HEK293 (cell line): ENCODE measurements around the gene ANKRD39.
A peak's percentile ranks its signal among the peaks of the same experiment; 100 is the strongest.

Source experiments
- CTCF ChIA-PET: fragments of 350-600 bp; formaldehyde crosslinking; extraction: SDS; loops from one replicate; lab custom pipeline; 2021; ENCODE audit warnings: antibody characterized with exemption; lab: Yijun Ruan, JAX
- POLR2A ChIA-PET: fragments of 300-600 bp; formaldehyde crosslinking; extraction: SDS; loops from one replicate; lab custom pipeline; 2020; ENCODE audit warnings: antibody characterized with exemption, inconsistent platforms; lab: Yijun Ruan, JAX
- H3K27ac ChIP-seq: fragments of 200-500 bp; sonication (Bioruptor generic); 2 replicates; pipeline ENCODE4 v1.5.1; 2014; ENCODE audit warnings: low read depth, low read length, control low read depth, inconsistent platforms; ENCODE audit errors: extremely low read depth
- H3K36me3 ChIP-seq, 2 experiments: fragments of 200-500 bp in 1 of 2; sonication (Bioruptor generic) in 1 of 2; 1 replicate in 1 of 2; 2 replicates in 1 of 2; pipeline ENCODE4 v1.5.1; 2014 to 2017; ENCODE audit warnings: inconsistent platforms in 2 of 2, low read length in 2 of 2; ENCODE audit not compliant: control insufficient read depth in 2 of 2, insufficient read depth in 1 of 2
- H3K4me1 ChIP-seq: fragments of 200-500 bp; sonication (Bioruptor generic); 2 replicates; pipeline ENCODE4 v1.5.1; 2014; ENCODE audit warnings: mild to moderate bottlenecking, low read length, inconsistent platforms; ENCODE audit not compliant: control insufficient read depth, insufficient read depth
- H3K4me3 ChIP-seq: 2 replicates; pipeline ENCODE4 v1.5.1; 2011; ENCODE audit warnings: low read depth, mild to moderate bottlenecking, control low read depth, low read length, moderate library complexity
- H3K9me3 ChIP-seq: fragments of 200-500 bp; sonication (Bioruptor generic); 2 replicates; pipeline ENCODE4 v1.5.1; 2014; ENCODE audit warnings: low read depth, low read length, inconsistent platforms; ENCODE audit not compliant: control insufficient read depth, insufficient read depth
- KLF10 ChIP-seq: fragments of 450-650 bp; IDR thresholded peaks from 2 replicates; pipeline ENCODE4 v1.5.1; 2018; ENCODE audit warnings: missing biosample characterization, mild to moderate bottlenecking, missing genetic modification characterization
- PRDM2 ChIP-seq: fragments of 450-650 bp; formaldehyde crosslinking; IDR thresholded peaks from 2 replicates; pipeline ENCODE4 v1.5.1; 2016; ENCODE audit warnings: missing biosample characterization, missing genetic modification characterization, borderline replicate concordance
- SETDB1 ChIP-seq: IDR thresholded peaks from one replicate; pipeline ENCODE4 v1.6.1; 2017; ENCODE audit warnings: mild to moderate bottlenecking, low read length, moderate library complexity, mixed read lengths; ENCODE audit not compliant: insufficient read length
- TCF7L2 ChIP-seq: IDR thresholded peaks from 2 replicates; pipeline ENCODE4 v1.6.1; 2011; ENCODE audit warnings: low read depth, mild to moderate bottlenecking, inconsistent platforms, low read length, moderate library complexity, borderline replicate concordance
- ZBTB6 ChIP-seq: fragments of 450-650 bp; formaldehyde crosslinking; IDR thresholded peaks from 2 replicates; pipeline ENCODE4 v1.5.1; 2017; ENCODE audit warnings: missing biosample characterization, missing genetic modification characterization
- ZBTB7A ChIP-seq: fragments of 450-650 bp; formaldehyde crosslinking; IDR thresholded peaks from 2 replicates; pipeline ENCODE4 v1.5.1; 2016; ENCODE audit warnings: low read depth, missing biosample characterization, missing genetic modification characterization
- ZIC2 ChIP-seq: fragments of 450-650 bp; formaldehyde crosslinking; IDR thresholded peaks from 2 replicates; pipeline ENCODE4 v1.5.1; 2016; ENCODE audit warnings: missing biosample characterization, missing genetic modification characterization
- ZNF155 ChIP-seq: fragments of 450-650 bp; formaldehyde crosslinking; IDR thresholded peaks from 2 replicates; pipeline ENCODE4 v1.5.1; 2016; ENCODE audit warnings: missing biosample characterization, missing genetic modification characterization
- ZNF202 ChIP-seq: fragments of 450-650 bp; formaldehyde crosslinking; IDR thresholded peaks from 2 replicates; pipeline ENCODE4 v1.5.1; 2016; ENCODE audit warnings: missing biosample characterization, missing genetic modification characterization, borderline replicate concordance
- ZNF266 ChIP-seq: fragments of 450-650 bp; formaldehyde crosslinking; IDR thresholded peaks from 2 replicates; pipeline ENCODE4 v1.5.1; 2016; ENCODE audit warnings: missing biosample characterization, missing genetic modification characterization, low read depth
- ZNF274 ChIP-seq, 2 experiments: fragments of 200-500 bp in 1 of 2; fragments of 450-650 bp in 1 of 2; sonication (Bioruptor generic) in 1 of 2; formaldehyde crosslinking in 1 of 2; IDR thresholded peaks; 2 replicates each; pipeline versions ENCODE4 v1.5.1 to v1.6.1; 2014 to 2016; ENCODE audit warnings: borderline replicate concordance in 1 of 2, inconsistent platforms in 1 of 2, low read length in 1 of 2, missing biosample characterization in 1 of 2, missing genetic modification characterization in 1 of 2
- ZNF600 ChIP-seq: fragments of 450-650 bp; formaldehyde crosslinking; IDR thresholded peaks from 2 replicates; pipeline ENCODE4 v1.5.1; 2016; ENCODE audit warnings: missing biosample characterization, missing genetic modification characterization
- ZNF610 ChIP-seq: fragments of 450-650 bp; formaldehyde crosslinking; IDR thresholded peaks from 2 replicates; pipeline ENCODE4 v1.5.1; 2016; ENCODE audit warnings: missing biosample characterization, missing genetic modification characterization, borderline replicate concordance
- ZNF677 ChIP-seq: fragments of 450-650 bp; IDR thresholded peaks from 2 replicates; pipeline ENCODE4 v1.5.0; 2018; ENCODE audit warnings: missing biosample characterization, mild to moderate bottlenecking, missing genetic modification characterization, moderate library complexity
- TF ChIP-seq, protein P1 (sequence below): fragments of 450-650 bp; formaldehyde crosslinking; IDR thresholded peaks from 2 replicates; pipeline ENCODE4 v1.5.1; 2016; ENCODE audit warnings: missing biosample characterization, missing genetic modification characterization
- TF ChIP-seq, protein P2 (sequence below): fragments of 450-650 bp; formaldehyde crosslinking; IDR thresholded peaks from 2 replicates; pipeline ENCODE4 v1.5.1; 2016; ENCODE audit warnings: missing biosample characterization, missing genetic modification characterization

ANKRD39 gene

GRCh38 chr2:96842600-96842999 is 15.2 kb downstream of the ANKRD39 start (continued):
- no peak for TF ChIP-seq PRDM2 (tag by site-specific recombination)
- no peak for TF ChIP-seq ZNF274 (IDR thresholded peaks at IDR 0.05; ENCODE audit: low read length)
- no peak for TF ChIP-seq ZNF274 (tag by site-specific recombination; IDR thresholded peaks at IDR 0.05; ENCODE audit: borderline replicate concordance)
- TF ChIP-seq, all 188 proteins: peak for 2

- ChIA-PET CTCF (interaction anchor here (2.1 kb wide), 1 partner anchor 16 kb away, joined by 5 read pairs; the partner anchor contains the start of gene ANKRD39), POLR2A (interaction anchor here (2.3 kb wide), 1 partner anchor 16 kb away, joined by 11 read pairs; the partner anchor contains the start of gene ANKRD39)
- Histone ChIP-seq H3K36me3 (peaks cover 5 to 45% of the 10 kb centered on the region in 2 experiments; a peak in 2 of 3 replicates), H3K4me3 (no peak overlapping the region), H3K9me3 (no peaks in the 10 kb centered on the region), H3K4me1 (no peaks in the 10 kb centered on the region), H3K27ac (no peak overlapping the region)
- TF ChIP-seq ZIC2 (tag by site-specific recombination) (peak; percentile 43), ZNF202 (tag by site-specific recombination) (no peak), ZNF600 (tag by site-specific recombination) (0 out of 2 replicates have a peak, but pooled peaks have one; percentile 13), ZNF155 (no peak), ZNF266 (no peak), ZNF610 (no peak), ZBTB7A (tag by site-specific recombination) (no peak)
Observed at GRCh38 chr2:96841701-96842495, 15.9 kb downstream of the ANKRD39 start.

- Histone ChIP-seq H3K27ac (no peak overlapping the region), H3K4me3 (no peak overlapping the region), H3K4me1 (no peaks in the 10 kb centered on the region), H3K9me3 (no peaks in the 10 kb centered on the region), H3K36me3 (peaks cover 4 to 44% of the 10 kb centered on the region in 2 experiments)
- POLR2A ChIA-PET, result no interaction called here
- CTCF ChIA-PET, result interaction anchor here (0.5 to 0.8 kb wide), 2 partner anchors 79 to 121 kb away, joined by 3 read pairs; no protein-coding TSS in a partner anchor
- TF ChIP-seq KLF10 (tag by site-specific recombination) (no peak), ZNF677 (tag by site-specific recombination) (no peak), SETDB1 (no peak), ZBTB6 (tag by site-specific recombination) (no peak), TCF7L2 (no peak)
- TF ChIP-seq, protein P1, sequence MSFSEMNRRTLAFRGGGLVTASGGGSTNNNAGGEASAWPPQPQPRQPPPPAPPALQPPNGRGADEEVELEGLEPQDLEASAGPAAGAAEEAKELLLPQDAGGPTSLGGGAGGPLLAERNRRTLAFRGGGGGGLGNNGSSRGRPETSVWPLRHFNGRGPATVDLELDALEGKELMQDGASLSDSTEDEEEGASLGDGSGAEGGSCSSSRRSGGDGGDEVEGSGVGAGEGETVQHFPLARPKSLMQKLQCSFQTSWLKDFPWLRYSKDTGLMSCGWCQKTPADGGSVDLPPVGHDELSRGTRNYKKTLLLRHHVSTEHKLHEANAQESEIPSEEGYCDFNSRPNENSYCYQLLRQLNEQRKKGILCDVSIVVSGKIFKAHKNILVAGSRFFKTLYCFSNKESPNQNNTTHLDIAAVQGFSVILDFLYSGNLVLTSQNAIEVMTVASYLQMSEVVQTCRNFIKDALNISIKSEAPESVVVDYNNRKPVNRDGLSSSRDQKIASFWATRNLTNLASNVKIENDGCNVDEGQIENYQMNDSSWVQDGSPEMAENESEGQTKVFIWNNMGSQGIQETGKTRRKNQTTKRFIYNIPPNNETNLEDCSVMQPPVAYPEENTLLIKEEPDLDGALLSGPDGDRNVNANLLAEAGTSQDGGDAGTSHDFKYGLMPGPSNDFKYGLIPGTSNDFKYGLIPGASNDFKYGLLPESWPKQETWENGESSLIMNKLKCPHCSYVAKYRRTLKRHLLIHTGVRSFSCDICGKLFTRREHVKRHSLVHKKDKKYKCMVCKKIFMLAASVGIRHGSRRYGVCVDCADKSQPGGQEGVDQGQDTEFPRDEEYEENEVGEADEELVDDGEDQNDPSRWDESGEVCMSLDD (tag by site-specific recombination), result no peak
- TF ChIP-seq, protein P2, sequence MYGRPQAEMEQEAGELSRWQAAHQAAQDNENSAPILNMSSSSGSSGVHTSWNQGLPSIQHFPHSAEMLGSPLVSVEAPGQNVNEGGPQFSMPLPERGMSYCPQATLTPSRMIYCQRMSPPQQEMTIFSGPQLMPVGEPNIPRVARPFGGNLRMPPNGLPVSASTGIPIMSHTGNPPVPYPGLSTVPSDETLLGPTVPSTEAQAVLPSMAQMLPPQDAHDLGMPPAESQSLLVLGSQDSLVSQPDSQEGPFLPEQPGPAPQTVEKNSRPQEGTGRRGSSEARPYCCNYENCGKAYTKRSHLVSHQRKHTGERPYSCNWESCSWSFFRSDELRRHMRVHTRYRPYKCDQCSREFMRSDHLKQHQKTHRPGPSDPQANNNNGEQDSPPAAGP (tag by site-specific recombination), result no peak
Observed at GRCh38 chr2:96839875-96840850, 17.7 kb downstream of the ANKRD39 start.
